HEK293 (cell line): ENCODE measurements around the gene ARSJ.
A peak's percentile ranks its signal among the peaks of the same experiment; 100 is the strongest.

Experiments
- CTCF ChIA-PET: fragments of 350-600 bp; formaldehyde crosslinking; extraction: SDS; loops from one replicate; lab custom pipeline; 2021; ENCODE audit warnings: antibody characterized with exemption; lab: Yijun Ruan, JAX
- POLR2A ChIA-PET: fragments of 300-600 bp; formaldehyde crosslinking; extraction: SDS; loops from one replicate; lab custom pipeline; 2020; ENCODE audit warnings: antibody characterized with exemption, inconsistent platforms; lab: Yijun Ruan, JAX
- H3K27ac ChIP-seq: fragments of 200-500 bp; sonication (Bioruptor generic); 2 replicates; pipeline ENCODE4 v1.5.1; 2014; ENCODE audit warnings: low read depth, low read length, control low read depth, inconsistent platforms; ENCODE audit errors: extremely low read depth
- H3K36me3 ChIP-seq, 2 experiments: fragments of 200-500 bp in 1 of 2; sonication (Bioruptor generic) in 1 of 2; 1 replicate in 1 of 2; 2 replicates in 1 of 2; pipeline ENCODE4 v1.5.1; 2014 to 2017; ENCODE audit warnings: inconsistent platforms in 2 of 2, low read length in 2 of 2; ENCODE audit not compliant: control insufficient read depth in 2 of 2, insufficient read depth in 1 of 2
- H3K4me1 ChIP-seq: fragments of 200-500 bp; sonication (Bioruptor generic); 2 replicates; pipeline ENCODE4 v1.5.1; 2014; ENCODE audit warnings: mild to moderate bottlenecking, low read length, inconsistent platforms; ENCODE audit not compliant: control insufficient read depth, insufficient read depth
- H3K4me3 ChIP-seq: 2 replicates; pipeline ENCODE4 v1.5.1; 2011; ENCODE audit warnings: low read depth, mild to moderate bottlenecking, control low read depth, low read length, moderate library complexity
- H3K9me3 ChIP-seq: fragments of 200-500 bp; sonication (Bioruptor generic); 2 replicates; pipeline ENCODE4 v1.5.1; 2014; ENCODE audit warnings: low read depth, low read length, inconsistent platforms; ENCODE audit not compliant: control insufficient read depth, insufficient read depth
- GLI4 ChIP-seq: fragments of 450-650 bp; formaldehyde crosslinking; IDR thresholded peaks from 2 replicates; pipeline ENCODE4 v1.5.1; 2016; ENCODE audit warnings: missing biosample characterization, missing genetic modification characterization
- KLF1 ChIP-seq: fragments of 450-650 bp; formaldehyde crosslinking; IDR thresholded peaks from 2 replicates; pipeline ENCODE4 v1.5.1; 2016; ENCODE audit warnings: missing biosample characterization, missing genetic modification characterization
- REPIN1 ChIP-seq: fragments of 450-650 bp; formaldehyde crosslinking; IDR thresholded peaks from 2 replicates; pipeline ENCODE4 v1.5.1; 2017; ENCODE audit warnings: missing biosample characterization, missing genetic modification characterization, low read depth
- SCRT1 ChIP-seq: fragments of 450-650 bp; formaldehyde crosslinking; IDR thresholded peaks from 2 replicates; pipeline ENCODE4 v1.5.1; 2016; ENCODE audit warnings: missing biosample characterization, missing genetic modification characterization, borderline replicate concordance
- ZBTB1 ChIP-seq: fragments of 450-650 bp; formaldehyde crosslinking; IDR thresholded peaks from 2 replicates; pipeline ENCODE4 v1.5.1; 2016; ENCODE audit warnings: missing biosample characterization, missing genetic modification characterization
- ZBTB17 ChIP-seq: fragments of 450-650 bp; formaldehyde crosslinking; IDR thresholded peaks from 2 replicates; pipeline ENCODE4 v1.5.1; 2016; ENCODE audit warnings: missing biosample characterization, missing genetic modification characterization
- ZBTB7A ChIP-seq: fragments of 450-650 bp; formaldehyde crosslinking; IDR thresholded peaks from 2 replicates; pipeline ENCODE4 v1.5.1; 2016; ENCODE audit warnings: low read depth, missing biosample characterization, missing genetic modification characterization
- ZEB2 ChIP-seq: fragments of 450-650 bp; formaldehyde crosslinking; IDR thresholded peaks from 2 replicates; pipeline ENCODE4 v1.5.1; 2016; ENCODE audit warnings: missing biosample characterization, missing genetic modification characterization
- ZIC2 ChIP-seq: fragments of 450-650 bp; formaldehyde crosslinking; IDR thresholded peaks from 2 replicates; pipeline ENCODE4 v1.5.1; 2016; ENCODE audit warnings: missing biosample characterization, missing genetic modification characterization
- ZNF114 ChIP-seq: fragments of 450-650 bp; formaldehyde crosslinking; IDR thresholded peaks from 2 replicates; pipeline ENCODE4 v1.5.0; 2017; ENCODE audit warnings: missing biosample characterization, missing genetic modification characterization
- ZNF121 ChIP-seq: fragments of 450-650 bp; formaldehyde crosslinking; IDR thresholded peaks from 2 replicates; pipeline ENCODE4 v1.5.1; 2016; ENCODE audit warnings: missing biosample characterization, missing genetic modification characterization
- ZNF248 ChIP-seq: fragments of 450-650 bp; formaldehyde crosslinking; IDR thresholded peaks from 2 replicates; pipeline ENCODE4 v1.5.1; 2017; ENCODE audit warnings: missing biosample characterization, missing genetic modification characterization
- ZNF423 ChIP-seq: fragments of 450-650 bp; formaldehyde crosslinking; IDR thresholded peaks from 2 replicates; pipeline ENCODE4 v1.5.1; 2016; ENCODE audit warnings: missing biosample characterization, missing genetic modification characterization
- ZNF426 ChIP-seq: fragments of 450-650 bp; formaldehyde crosslinking; IDR thresholded peaks from 2 replicates; pipeline ENCODE4 v1.5.1; 2017; ENCODE audit warnings: missing biosample characterization, missing genetic modification characterization, mild to moderate bottlenecking, inconsistent platforms, moderate library complexity
- ZNF501 ChIP-seq: fragments of 450-650 bp; formaldehyde crosslinking; IDR thresholded peaks from 2 replicates; pipeline ENCODE4 v1.5.1; 2016; ENCODE audit warnings: missing biosample characterization, missing genetic modification characterization
- ZNF555 ChIP-seq: fragments of 450-650 bp; formaldehyde crosslinking; conservative IDR thresholded peaks from 2 replicates; pipeline ENCODE4 v1.5.1; 2017; ENCODE audit warnings: missing biosample characterization, mild to moderate bottlenecking, missing genetic modification characterization, inconsistent platforms
- ZNF596 ChIP-seq: fragments of 450-650 bp; IDR thresholded peaks from 2 replicates; pipeline ENCODE4 v1.5.0; 2018; ENCODE audit warnings: missing biosample characterization, mild to moderate bottlenecking, missing genetic modification characterization, moderate library complexity
- ZNF610 ChIP-seq: fragments of 450-650 bp; formaldehyde crosslinking; IDR thresholded peaks from 2 replicates; pipeline ENCODE4 v1.5.1; 2016; ENCODE audit warnings: missing biosample characterization, missing genetic modification characterization, borderline replicate concordance
- ZNF670 ChIP-seq: fragments of 450-650 bp; formaldehyde crosslinking; IDR thresholded peaks from 2 replicates; pipeline ENCODE4 v1.5.1; 2016; ENCODE audit warnings: missing biosample characterization, missing genetic modification characterization, low read depth
- ZNF747 ChIP-seq: fragments of 450-650 bp; formaldehyde crosslinking; IDR thresholded peaks from 2 replicates; pipeline ENCODE4 v1.5.1; 2016; ENCODE audit warnings: missing biosample characterization, missing genetic modification characterization
- ZNF785 ChIP-seq: fragments of 450-650 bp; formaldehyde crosslinking; IDR thresholded peaks from 2 replicates; pipeline ENCODE4 v1.5.1; 2016; ENCODE audit warnings: missing biosample characterization, missing genetic modification characterization
- ZNF792 ChIP-seq: fragments of 450-650 bp; formaldehyde crosslinking; IDR thresholded peaks from 2 replicates; pipeline ENCODE4 v1.5.1; 2016; ENCODE audit warnings: missing biosample characterization, missing genetic modification characterization
- ZSCAN30 ChIP-seq: fragments of 450-650 bp; IDR thresholded peaks from 2 replicates; pipeline ENCODE4 v1.5.1; 2018; ENCODE audit warnings: missing biosample characterization, mild to moderate bottlenecking, missing genetic modification characterization, moderate library complexity
- TF ChIP-seq, protein P1 (sequence below): fragments of 450-650 bp; formaldehyde crosslinking; IDR thresholded peaks from 2 replicates; pipeline ENCODE4 v1.5.1; 2016; ENCODE audit warnings: missing biosample characterization, missing genetic modification characterization, borderline replicate concordance
- TF ChIP-seq, protein P2 (sequence below): fragments of 450-650 bp; formaldehyde crosslinking; IDR thresholded peaks from 2 replicates; pipeline ENCODE4 v1.5.1; 2016; ENCODE audit warnings: missing biosample characterization, missing genetic modification characterization
- TF ChIP-seq, protein P3 (sequence below): fragments of 450-650 bp; formaldehyde crosslinking; IDR thresholded peaks from 2 replicates; pipeline ENCODE4 v1.5.1; 2016; ENCODE audit warnings: missing biosample characterization, missing genetic modification characterization
- TF ChIP-seq, protein P4 (sequence below): fragments of 450-650 bp; formaldehyde crosslinking; IDR thresholded peaks from 2 replicates; pipeline ENCODE4 v1.5.1; 2016; ENCODE audit warnings: missing biosample characterization, missing genetic modification characterization

The ARSJ gene

DNA sequence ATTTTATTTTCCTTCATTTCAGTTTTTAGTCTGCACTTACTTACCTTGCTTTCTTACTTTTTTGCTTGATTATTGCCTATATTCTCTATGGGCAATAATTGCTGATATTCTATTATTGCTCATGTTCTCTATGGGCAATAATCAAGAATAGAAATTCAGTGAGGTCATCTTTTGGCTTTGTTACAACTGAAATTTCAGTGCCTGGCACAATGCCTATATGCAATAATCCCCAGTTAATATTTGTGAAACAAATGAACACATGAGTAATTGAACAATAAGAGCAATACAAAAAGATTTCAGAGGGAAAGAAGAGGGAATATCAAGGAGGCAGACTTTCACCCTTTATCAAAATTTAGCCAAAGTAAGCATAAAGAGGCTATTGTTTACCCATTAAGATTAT, 48.6 kb upstream of the ARSJ start:
- ChIA-PET POLR2A (no interaction called here), CTCF (no interaction called here)
- Histone ChIP-seq H3K27ac (no peak overlapping the region), H3K9me3 (no peaks in the 10 kb centered on the region), H3K4me3 (no peak overlapping the region), H3K36me3 (no peaks in the 10 kb centered on the region), H3K4me1 (no peaks in the 10 kb centered on the region; the same call in 1 of the 2 replicates)
- no peak for TF ChIP-seq ZNF426 (tag by site-specific recombination)
- no peak for TF ChIP-seq ZNF792
- no peak for TF ChIP-seq ZEB2 (tag by site-specific recombination)
- TF ChIP-seq ZNF248 (tag by site-specific recombination): no peak
- TF ChIP-seq, protein P1, sequence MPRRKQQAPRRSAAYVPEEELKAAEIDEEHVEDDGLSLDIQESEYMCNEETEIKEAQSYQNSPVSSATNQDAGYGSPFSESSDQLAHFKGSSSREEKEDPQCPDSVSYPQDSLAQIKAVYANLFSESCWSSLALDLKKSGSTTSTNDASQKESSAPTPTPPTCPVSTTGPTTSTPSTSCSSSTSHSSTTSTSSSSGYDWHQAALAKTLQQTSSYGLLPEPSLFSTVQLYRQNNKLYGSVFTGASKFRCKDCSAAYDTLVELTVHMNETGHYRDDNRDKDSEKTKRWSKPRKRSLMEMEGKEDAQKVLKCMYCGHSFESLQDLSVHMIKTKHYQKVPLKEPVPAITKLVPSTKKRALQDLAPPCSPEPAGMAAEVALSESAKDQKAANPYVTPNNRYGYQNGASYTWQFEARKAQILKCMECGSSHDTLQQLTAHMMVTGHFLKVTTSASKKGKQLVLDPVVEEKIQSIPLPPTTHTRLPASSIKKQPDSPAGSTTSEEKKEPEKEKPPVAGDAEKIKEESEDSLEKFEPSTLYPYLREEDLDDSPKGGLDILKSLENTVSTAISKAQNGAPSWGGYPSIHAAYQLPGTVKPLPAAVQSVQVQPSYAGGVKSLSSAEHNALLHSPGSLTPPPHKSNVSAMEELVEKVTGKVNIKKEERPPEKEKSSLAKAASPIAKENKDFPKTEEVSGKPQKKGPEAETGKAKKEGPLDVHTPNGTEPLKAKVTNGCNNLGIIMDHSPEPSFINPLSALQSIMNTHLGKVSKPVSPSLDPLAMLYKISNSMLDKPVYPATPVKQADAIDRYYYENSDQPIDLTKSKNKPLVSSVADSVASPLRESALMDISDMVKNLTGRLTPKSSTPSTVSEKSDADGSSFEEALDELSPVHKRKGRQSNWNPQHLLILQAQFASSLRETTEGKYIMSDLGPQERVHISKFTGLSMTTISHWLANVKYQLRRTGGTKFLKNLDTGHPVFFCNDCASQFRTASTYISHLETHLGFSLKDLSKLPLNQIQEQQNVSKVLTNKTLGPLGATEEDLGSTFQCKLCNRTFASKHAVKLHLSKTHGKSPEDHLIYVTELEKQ (tag by site-specific recombination): no peak
- no peak for TF ChIP-seq SCRT1 (tag by site-specific recombination)

DNA sequence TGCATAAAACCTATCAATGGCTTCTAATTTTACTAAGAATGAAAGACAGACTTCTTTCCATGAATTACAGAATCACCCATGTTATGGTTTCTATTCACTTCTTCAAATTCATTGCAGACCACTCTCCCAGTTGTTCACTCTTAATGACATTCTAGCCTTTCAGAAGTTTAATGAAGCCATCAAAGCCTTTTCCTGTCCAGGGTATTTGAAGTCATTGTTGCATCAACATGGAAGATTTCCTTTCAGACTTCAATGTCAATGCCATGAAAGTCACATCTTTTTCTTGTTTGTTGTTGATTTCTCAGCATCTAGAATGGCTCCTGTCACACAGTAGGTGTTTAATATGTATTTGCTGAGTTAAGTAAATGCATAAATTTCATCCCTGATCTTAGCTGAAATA, 48.1 kb upstream of the ARSJ start:
- TF ChIP-seq ZNF114 (tag by site-specific recombination): no peak
- no peak for TF ChIP-seq GLI4
- no peak for TF ChIP-seq ZBTB7A (tag by site-specific recombination)
- no peak for TF ChIP-seq ZNF555 (tag by site-specific recombination)
- TF ChIP-seq, protein P2, sequence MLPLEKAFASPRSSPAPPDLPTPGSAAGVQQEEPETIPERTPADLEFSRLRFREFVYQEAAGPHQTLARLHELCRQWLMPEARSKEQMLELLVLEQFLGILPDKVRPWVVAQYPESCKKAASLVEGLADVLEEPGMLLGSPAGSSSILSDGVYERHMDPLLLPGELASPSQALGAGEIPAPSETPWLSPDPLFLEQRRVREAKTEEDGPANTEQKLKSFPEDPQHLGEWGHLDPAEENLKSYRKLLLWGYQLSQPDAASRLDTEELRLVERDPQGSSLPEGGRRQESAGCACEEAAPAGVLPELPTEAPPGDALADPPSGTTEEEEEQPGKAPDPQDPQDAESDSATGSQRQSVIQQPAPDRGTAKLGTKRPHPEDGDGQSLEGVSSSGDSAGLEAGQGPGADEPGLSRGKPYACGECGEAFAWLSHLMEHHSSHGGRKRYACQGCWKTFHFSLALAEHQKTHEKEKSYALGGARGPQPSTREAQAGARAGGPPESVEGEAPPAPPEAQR (tag by site-specific recombination): no peak
- TF ChIP-seq ZNF670 (tag by site-specific recombination): no peak
- no peak for TF ChIP-seq ZNF121 (tag by site-specific recombination)
- no peak for TF ChIP-seq ZNF423 (tag by site-specific recombination)
- H3K4me3 ChIP-seq: no peak overlapping the region
- no peaks in the 10 kb centered on the region for H3K9me3 ChIP-seq
- CTCF ChIA-PET: no interaction called here
- H3K27ac ChIP-seq: no peak overlapping the region
- no peaks in the 10 kb centered on the region for H3K36me3 ChIP-seq
- no peaks in the 10 kb centered on the region; the same call in 1 of the 2 replicates for H3K4me1 ChIP-seq
- POLR2A ChIA-PET: no interaction called here

DNA sequence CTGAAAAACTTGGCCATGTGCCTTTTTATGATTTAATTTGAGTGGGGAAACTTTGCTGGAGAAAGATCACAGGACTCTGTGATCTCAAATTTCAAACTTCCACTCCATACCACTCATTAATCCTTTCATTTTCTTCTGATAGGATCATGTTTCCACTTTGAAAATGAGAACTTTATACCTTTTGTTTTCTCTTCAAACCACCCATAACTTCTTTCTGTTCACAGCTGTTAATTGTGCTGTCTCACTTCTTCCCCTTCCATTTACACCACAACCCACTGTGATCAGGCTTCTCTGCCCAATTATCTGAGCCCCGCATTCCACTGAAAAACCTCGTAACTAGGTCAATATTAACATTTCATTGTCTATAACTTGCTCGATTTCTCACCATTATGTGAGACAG, 47.0 kb upstream of the ARSJ start:
- ChIA-PET POLR2A (no interaction called here), CTCF (interaction anchor here (0.7 kb wide), 1 partner anchor 818 kb away, joined by 3 read pairs; no protein-coding TSS in a partner anchor)
- TF ChIP-seq ZNF785 (tag by site-specific recombination) (no peak), ZBTB17 (tag by site-specific recombination) (peak; percentile 57), ZNF596 (no peak), KLF1 (no peak), ZBTB1 (no peak), REPIN1 (tag by site-specific recombination) (no peak), ZNF501 (tag by site-specific recombination) (peak; percentile 39; the same call in 1 of the 2 replicates), ZNF610 (no peak), ZSCAN30 (tag by site-specific recombination) (no peak), ZNF747 (tag by site-specific recombination) (no peak), ZIC2 (tag by site-specific recombination) (no peak)
- TF ChIP-seq, protein P3, sequence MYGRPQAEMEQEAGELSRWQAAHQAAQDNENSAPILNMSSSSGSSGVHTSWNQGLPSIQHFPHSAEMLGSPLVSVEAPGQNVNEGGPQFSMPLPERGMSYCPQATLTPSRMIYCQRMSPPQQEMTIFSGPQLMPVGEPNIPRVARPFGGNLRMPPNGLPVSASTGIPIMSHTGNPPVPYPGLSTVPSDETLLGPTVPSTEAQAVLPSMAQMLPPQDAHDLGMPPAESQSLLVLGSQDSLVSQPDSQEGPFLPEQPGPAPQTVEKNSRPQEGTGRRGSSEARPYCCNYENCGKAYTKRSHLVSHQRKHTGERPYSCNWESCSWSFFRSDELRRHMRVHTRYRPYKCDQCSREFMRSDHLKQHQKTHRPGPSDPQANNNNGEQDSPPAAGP (tag by site-specific recombination): no peak
- TF ChIP-seq, protein P4, sequence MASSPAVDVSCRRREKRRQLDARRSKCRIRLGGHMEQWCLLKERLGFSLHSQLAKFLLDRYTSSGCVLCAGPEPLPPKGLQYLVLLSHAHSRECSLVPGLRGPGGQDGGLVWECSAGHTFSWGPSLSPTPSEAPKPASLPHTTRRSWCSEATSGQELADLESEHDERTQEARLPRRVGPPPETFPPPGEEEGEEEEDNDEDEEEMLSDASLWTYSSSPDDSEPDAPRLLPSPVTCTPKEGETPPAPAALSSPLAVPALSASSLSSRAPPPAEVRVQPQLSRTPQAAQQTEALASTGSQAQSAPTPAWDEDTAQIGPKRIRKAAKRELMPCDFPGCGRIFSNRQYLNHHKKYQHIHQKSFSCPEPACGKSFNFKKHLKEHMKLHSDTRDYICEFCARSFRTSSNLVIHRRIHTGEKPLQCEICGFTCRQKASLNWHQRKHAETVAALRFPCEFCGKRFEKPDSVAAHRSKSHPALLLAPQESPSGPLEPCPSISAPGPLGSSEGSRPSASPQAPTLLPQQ (tag by site-specific recombination): no peak

More for the DNA sequence above, 47.0 kb upstream of the ARSJ start:
- H3K9me3 ChIP-seq: no peaks in the 10 kb centered on the region
- H3K4me1 ChIP-seq: no peaks in the 10 kb centered on the region; the same call in 1 of the 2 replicates
- H3K27ac ChIP-seq: no peak overlapping the region
- no peaks in the 10 kb centered on the region for H3K36me3 ChIP-seq
- no peak overlapping the region for H3K4me3 ChIP-seq
